Activated CD8-positive, alpha-beta T cell treated with anti-CD3 and anti-CD28 coated beads for 36 hours (primary cell): Measurements from ENCODE around the gene SCAF4. TPM values are rescaled to one million over a fixed set of nuclear protein-coding genes. Genes with fewer than 3 reads are reported as not detected.
"Not testable (repeated sequence)": the region's sequence is repeated elsewhere in the genome, so short reads cannot be mapped to it uniquely, and the experiment has no call there.

ENCODE experiments used
- ATAC-seq: fragments of 200-7000 bp; cut with Tn5 transposase; one replicate; pipeline ENCODE4 v1.10.0; 2021; ENCODE audit warnings: mild to moderate bottlenecking, moderate library complexity
- CTCF ChIA-PET: fragments of 350-600 bp; sonication (Branson Sonifier 250); formaldehyde crosslinking; loops from one replicate; lab custom pipeline; 2021; ENCODE audit warnings: antibody characterized with exemption; lab: Charles Lee
- POLR2A ChIA-PET: fragments of 350-600 bp; sonication (Branson Sonifier 250); formaldehyde crosslinking; loops from one replicate; lab custom pipeline; 2021; ENCODE audit warnings: antibody characterized with exemption; lab: Charles Lee
- DNase-seq: peaks from one replicate; pipeline ENCODE4 v3.0.0-alpha.2; 2020
- H3K27ac Mint-ChIP-seq: one replicate; pipeline ENCODE4 v1.8.0; 2021; ENCODE audit warnings: mild to moderate bottlenecking, mixed read lengths
- H3K27me3 Mint-ChIP-seq: one replicate; pipeline ENCODE4 v1.8.0; 2021; ENCODE audit warnings: mixed read lengths
- H3K36me3 Mint-ChIP-seq: one replicate; pipeline ENCODE4 v1.8.0; 2021; ENCODE audit warnings: low read depth, mixed read lengths
- H3K4me1 Mint-ChIP-seq: one replicate; pipeline ENCODE4 v1.8.0; 2021; ENCODE audit warnings: low read depth, mixed read lengths
- H3K4me3 Mint-ChIP-seq: one replicate; pipeline ENCODE4 v1.8.0; 2021; ENCODE audit warnings: mild to moderate bottlenecking, moderate library complexity, mixed read lengths
- H3K9me3 Mint-ChIP-seq: one replicate; pipeline ENCODE4 v1.8.0; 2021; ENCODE audit warnings: mixed read lengths
- CTCF ChIP-seq: fragments of 200-600 bp; IDR thresholded peaks from one replicate; pipeline ENCODE4 v1.8.0; 2022; ENCODE audit warnings: antibody characterized with exemption, mild to moderate bottlenecking
- intact Hi-C: fragments of 100-400 bp; cut with micrococcal nuclease; formaldehyde crosslinking; loops from one replicate; pipeline ENCODE4 v1.10.0; 2022
- total RNA-seq, 2 experiments: library from RNA; stranded (reverse); gene quantifications; one replicate each; pipeline ENCODE4 v1.2.3, GENCODE V29; 2021

SCAF4 gene
- total RNA-seq, 2 experiments from 2014 or later, result 48.6 to 49.3 TPM

GRCh38 chr21:31774031-31774430 lies 42.1 kb upstream of the SCAF4 start:
- intact Hi-C loops, result no loop called here
- Mint-ChIP-seq H3K4me1 (no peaks in the 10 kb centered on the region), H3K4me3 (no peak overlapping the region), H3K27me3 (no peaks in the 10 kb centered on the region), H3K36me3 (no peaks in the 10 kb centered on the region), H3K27ac (no peak overlapping the region), H3K9me3 (no peaks in the 10 kb centered on the region)
- ChIA-PET POLR2A (no interaction called here), CTCF (no interaction called here)
- ATAC-seq (no peak), DNase-seq (no peak)
- no peak for TF ChIP-seq CTCF

GRCh38 chr21:31772674-31773555 lies 41.0 kb upstream of the SCAF4 start:
- Mint-ChIP-seq H3K4me3 (no peak overlapping the region), H3K27me3 (no peaks in the 10 kb centered on the region), H3K36me3 (no peaks in the 10 kb centered on the region), H3K27ac (no peak overlapping the region), H3K4me1 (no peaks in the 10 kb centered on the region), H3K9me3 (no peaks in the 10 kb centered on the region)
- no peak for DNase-seq
- intact Hi-C loops, result no loop called here
- TF ChIP-seq CTCF, result no peak
- ChIA-PET POLR2A (no interaction called here), CTCF (no interaction called here)
- ATAC-seq, result no peak

GRCh38 chr21:31771685-31772084 lies 39.8 kb upstream of the SCAF4 start:
- intact Hi-C loops, result no loop called here
- TF ChIP-seq CTCF, result no peak

GRCh38 chr21:31768710-31769109 lies 36.8 kb upstream of the SCAF4 start:
- Mint-ChIP-seq H3K4me3 (no peak overlapping the region), H3K36me3 (no peaks in the 10 kb centered on the region), H3K27ac (no peak overlapping the region), H3K9me3 (no peaks in the 10 kb centered on the region), H3K27me3 (no peaks in the 10 kb centered on the region), H3K4me1 (peaks cover 2% of the 10 kb centered on the region)
- POLR2A ChIA-PET, result no interaction called here
- TF ChIP-seq CTCF, result no peak
- DNase-seq, result no peak
- no peak for ATAC-seq
- CTCF ChIA-PET, result interaction anchor here (0.8 kb wide), 1 partner anchor 13 kb away, joined by 3 read pairs; no protein-coding TSS in a partner anchor
- intact Hi-C loops, result no loop called here

More at GRCh38 chr21:31771685-31772084, 39.8 kb upstream of the SCAF4 start:
- ChIA-PET CTCF (interaction anchor here (0.6 kb wide), 1 partner anchor 749 kb away, joined by 3 read pairs; no protein-coding TSS in a partner anchor), POLR2A (no interaction called here)
- ATAC-seq (no peak), DNase-seq (no peak)
- Mint-ChIP-seq H3K36me3 (no peaks in the 10 kb centered on the region), H3K4me3 (no peak overlapping the region), H3K27ac (no peak overlapping the region), H3K27me3 (no peaks in the 10 kb centered on the region), H3K9me3 (no peaks in the 10 kb centered on the region), H3K4me1 (peaks cover 2% of the 10 kb centered on the region)

GRCh38 chr21:31766899-31767298 lies 35.0 kb upstream of the SCAF4 start:
- CTCF ChIA-PET, result no interaction called here
- no peak for ATAC-seq
- Mint-ChIP-seq H3K4me1 (peaks cover 2% of the 10 kb centered on the region), H3K9me3 (no peaks in the 10 kb centered on the region), H3K4me3 (no peak overlapping the region), H3K36me3 (no peaks in the 10 kb centered on the region), H3K27me3 (peaks cover 3% of the 10 kb centered on the region), H3K27ac (no peak overlapping the region)
- POLR2A ChIA-PET, result no interaction called here
- DNase-seq, result no peak
- intact Hi-C loops, result no loop called here
- no peak for TF ChIP-seq CTCF

- intact Hi-C loops, H3K9me3 Mint-ChIP-seq, H3K4me3 Mint-ChIP-seq, DNase-seq, H3K27me3 Mint-ChIP-seq, ATAC-seq, POLR2A ChIA-PET, H3K27ac Mint-ChIP-seq, CTCF ChIA-PET, H3K36me3 Mint-ChIP-seq, H3K4me1 Mint-ChIP-seq: not testable (repeated sequence)
Observed at GRCh38 chr21:31765850-31766249, 33.9 kb upstream of the SCAF4 start.
